Hypothalamus (tissue), 51 donors: ENCODE data around the gene MRGPRF.

Experiments
- DNase-seq, 51 donors: peaks; one replicate each; lab custom pipeline; 2025; lab: John Stamatoyannopoulos, UW

The MRGPRF gene

DNA sequence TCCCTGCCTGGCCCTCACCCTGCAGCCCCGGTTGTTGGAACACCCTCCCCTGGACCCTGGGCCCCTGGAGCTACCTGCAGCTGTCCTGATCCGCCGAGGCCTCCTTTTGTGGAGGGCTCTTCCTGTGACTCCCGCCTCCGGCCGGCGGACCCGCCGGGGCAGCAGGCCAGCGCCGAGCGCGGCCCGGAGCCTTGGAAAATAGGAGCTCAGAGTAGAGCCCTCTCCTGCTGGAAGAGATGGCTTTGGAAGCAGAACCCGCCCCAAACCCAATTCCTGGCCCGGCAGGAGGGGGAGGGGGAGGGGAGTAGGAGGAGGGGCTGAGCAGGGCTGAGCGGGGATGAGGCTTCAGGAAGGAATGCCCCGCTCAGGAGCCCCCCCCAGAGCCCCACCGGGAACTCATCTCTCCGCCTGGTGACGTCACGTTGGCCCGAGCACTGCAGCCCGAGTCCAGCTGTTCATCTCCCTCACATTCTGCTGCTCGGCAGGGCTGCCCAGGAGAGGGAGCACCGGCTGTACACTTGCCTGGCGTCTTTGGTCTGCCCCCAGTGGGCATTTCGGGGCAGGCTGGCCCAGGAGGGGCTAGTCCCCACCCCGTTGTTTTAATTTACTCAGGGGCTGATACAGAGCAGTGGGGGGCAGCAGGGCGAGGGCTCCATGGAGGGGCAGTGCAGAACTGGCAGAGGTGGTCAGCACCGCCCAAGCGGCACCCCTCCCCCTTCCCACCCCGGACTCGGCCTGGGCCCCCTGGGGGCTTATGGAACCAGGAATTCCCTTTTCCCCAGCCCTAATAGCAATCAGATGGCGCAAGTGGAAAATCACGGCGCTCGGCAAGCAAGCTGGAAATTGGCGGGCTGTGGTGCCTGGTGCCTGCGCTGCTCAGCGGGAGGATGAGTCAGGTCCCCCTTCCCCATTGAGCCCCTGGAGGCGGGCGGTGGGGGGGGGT lies at the start of gene MRGPRF:
MRGPRF (minus strand) TSS at position 238 of the 943 bp plus-strand sequence. CDS start 3,345 bp downstream, outside the sequence.
- DNase-seq = peak in 14 of 51 donors; percentile 12 to 64 (median 24)

DNA sequence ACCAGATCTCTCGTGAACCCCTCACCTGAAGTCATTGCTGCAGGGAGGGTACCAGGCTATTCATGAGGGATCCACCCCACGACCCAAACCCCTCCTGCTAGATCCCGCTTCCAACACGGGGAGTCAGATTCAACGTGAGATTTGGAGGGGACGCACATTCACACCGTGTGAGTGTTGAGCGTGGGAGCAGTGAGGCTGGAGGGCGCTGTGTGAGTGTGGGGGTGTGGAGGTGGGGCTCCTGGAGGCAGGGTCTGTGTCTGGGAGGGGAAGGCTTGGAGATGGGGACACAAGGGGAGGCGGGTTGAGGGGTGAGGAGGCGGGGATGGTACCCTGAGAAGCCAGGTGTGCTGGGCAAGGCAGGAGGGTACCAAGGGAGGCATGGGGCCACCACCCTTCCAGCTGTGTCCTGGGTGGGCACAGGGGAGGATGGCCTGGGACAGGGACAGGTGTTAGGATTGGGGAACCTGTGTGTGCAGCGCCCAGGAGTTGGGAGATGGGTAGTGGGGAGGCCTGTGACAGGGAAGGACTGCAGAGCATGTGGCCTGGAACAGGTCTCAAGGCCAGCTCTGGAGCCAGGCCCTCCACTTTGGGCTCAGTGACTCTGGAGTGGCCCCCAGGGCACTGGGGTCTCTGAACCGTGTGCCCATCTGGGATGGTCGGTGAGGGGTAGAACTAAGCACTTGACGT lies 49.3 kb upstream of the MRGPRF start:
- no peak for DNase-seq

GRCh38 chr11:69061713-69062053 lies 48.6 kb upstream of the MRGPRF start:
- DNase-seq = no peak

DNA sequence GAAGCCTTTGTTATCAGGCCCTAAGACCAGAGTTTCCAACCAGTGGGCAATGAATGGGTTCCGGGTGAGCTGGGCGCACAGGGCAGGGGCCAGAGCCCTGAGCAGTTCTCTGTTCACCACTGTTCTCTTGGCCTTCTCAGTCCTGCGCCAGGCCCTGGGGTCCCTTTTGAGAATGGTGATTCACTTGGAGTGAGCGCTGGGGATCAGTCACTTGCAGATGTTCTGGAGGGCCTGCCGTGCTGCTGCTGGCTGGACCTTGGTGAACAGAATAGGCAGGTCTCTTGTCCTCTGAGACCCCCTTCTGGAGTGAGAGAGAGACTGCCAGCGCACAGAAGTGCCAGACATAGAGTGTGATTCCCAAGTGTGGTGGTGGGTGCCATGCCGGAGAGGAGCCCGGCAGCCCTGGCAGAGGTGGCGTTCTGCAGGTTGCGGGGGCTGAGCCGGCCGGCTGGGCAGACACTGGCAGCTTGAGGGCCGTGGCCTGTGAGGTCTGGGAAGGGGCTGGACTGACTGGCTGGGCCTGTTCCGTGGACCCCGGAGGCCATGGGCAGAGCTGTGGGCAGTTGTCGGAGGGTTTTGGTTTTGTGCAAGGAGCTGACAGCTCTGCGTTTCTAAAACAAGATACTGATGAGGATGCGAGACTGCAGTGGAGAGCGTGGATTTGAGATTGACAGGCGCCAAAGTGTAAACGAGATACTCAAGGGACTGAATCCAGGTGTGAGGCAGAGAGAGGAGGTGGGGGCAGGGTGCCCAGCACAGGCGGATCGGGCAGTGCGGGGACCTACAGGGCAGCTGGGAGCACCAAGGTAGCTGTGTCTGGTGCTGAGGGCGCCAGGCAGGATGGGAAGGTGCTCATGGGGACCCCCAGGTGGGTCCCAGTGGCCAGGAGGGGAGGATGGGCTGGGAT lies 48.0 kb upstream of the MRGPRF start:
- no peak for DNase-seq

DNA sequence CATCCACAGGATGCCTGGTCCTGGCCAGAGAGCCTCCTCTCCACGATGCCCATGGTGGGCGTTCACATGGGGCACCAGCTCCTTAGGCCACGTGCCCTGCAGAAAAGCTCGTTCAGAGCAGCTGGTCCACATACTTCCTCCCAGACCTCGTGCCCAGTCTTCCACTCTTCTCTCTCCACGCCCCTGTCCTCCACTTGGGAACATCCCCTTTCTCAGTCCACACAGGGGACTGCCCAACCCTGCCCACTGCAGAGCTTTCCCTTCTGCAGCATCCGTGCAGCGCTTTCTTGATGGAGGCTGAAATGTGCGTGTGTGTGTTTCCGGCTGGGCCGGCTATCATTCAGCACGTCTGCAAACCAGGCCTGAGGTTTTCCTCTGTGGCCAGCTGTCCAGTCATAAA lies 46.9 kb upstream of the MRGPRF start:
- no peak for DNase-seq

DNA sequence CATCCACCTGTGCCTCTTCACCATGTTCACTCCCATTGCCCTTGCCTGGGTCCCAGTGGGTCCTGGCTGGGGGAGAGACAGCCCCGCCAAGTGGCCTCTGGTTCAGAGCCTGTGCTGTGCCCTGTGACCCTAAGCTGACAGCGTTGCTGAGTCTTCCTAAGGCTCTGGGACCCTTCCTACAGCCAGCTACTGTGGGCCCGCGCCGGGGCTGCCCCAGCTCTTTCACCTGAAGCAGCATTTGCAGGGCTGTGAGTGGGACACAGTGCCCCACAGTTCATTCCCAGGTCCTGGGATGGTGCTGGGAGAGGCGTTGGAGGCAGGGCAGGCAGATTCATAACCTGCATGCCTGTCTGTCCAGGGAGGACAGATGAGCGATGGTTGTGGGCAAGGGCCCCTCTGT lies 46.4 kb upstream of the MRGPRF start:
- no peak for DNase-seq

DNA sequence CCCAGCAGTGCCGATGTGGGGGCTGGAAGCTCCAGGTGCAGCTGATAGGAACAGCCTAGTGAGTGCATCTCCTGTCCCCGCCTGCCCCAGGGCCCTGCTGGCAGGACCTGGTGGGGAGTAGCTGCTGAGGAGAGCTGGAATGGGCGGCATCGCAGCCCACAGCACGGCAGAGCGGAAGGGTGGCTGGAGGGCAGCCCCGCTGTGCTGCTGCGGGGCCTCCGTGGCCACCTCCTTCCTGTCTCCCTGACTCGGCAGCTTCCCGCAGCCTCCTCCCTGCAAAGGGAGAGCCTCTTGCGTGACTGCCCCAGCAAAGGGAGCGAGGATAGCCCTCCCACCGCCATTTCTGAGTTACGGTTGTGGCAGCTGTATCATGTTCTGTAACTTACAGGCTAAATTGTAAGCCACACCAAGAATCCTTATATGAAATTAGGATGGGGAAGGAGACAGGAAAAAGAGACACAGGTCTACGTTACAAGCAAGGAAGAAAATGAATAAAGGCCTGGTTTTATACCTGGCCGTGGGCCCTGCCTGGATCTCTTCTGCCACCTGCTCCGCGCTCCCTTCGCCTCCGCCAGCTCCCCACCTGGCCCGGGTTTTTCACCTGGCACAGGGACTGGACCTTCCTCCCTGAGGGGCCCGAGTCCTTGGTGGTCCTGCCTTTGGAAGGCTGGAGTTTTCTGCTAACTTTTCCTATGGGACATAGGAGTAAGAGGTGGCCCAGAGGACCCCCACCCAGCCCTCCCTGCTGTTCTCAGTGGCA lies 45.6 kb upstream of the MRGPRF start:
- DNase-seq = no peak

DNA sequence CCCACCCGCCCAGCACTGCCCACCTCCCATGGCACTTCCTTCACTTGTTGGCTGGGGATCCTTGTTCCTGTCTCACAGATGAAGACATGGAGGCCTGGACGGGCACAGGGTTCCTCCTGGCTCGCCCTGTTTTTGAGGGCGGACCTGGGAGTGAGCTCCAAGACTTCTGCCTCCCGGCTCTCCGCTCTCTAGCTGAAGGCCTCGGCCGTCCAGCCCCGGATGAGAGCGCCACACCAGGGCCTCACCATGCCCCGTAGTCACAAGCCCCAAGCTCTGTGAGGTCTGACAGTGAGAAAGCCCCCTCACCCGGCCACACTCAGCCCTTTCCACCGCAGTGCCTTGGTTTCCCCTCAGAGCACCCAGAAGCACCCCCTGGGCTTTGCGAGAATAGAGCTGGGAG lies 44.8 kb upstream of the MRGPRF start:
- no peak for DNase-seq

GRCh38 chr11:69057236-69057635 lies 44.2 kb upstream of the MRGPRF start:
- DNase-seq = no peak

DNA sequence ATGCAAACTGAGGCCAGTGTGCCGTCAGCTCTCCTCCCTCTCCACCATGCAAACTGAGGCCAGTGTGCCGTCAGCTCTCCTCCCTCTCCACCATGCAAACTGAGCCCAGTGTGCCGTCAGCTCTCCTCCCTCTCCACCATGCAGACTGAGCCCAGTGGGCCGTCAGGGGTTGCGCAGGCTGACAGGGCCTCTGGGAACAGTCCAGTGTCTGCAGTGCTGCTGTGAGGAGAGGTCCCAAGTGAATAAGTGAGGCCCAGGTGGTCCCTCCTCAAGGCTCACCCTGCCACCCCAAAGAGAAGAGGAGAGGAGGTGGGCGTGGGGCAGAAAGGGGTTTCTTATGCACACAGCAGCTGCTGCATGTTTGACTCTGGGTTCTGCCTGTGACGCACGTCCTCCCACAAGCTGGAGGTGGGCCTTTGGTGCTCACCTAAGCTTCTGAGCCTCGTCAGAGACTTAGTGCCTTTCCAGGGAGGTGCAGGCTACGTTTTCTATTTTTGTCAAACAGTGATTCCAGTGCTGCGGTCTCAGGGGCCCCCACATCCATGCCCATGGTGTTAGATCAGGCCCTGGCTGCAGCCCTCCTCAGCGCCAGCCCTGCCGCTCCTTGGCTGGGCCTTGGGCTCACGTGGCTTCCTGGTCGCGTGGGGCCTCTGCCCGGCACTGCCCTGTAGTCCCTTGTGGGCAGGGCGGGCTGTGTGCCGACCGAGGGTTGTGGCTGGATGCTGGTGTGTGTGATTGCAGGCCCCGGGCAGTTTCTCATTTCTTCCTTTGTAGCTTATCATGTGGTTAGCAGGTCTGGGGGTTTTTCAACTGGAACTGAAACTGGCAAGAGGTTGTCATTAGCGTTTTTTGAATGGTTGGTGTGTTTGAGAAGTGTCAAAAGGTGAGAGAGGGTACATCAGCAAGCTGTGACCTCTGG lies 42.8 kb upstream of the MRGPRF start:
- DNase-seq = peak in 40 of 51 donors; percentile 5 to 70 (median 40)

DNA sequence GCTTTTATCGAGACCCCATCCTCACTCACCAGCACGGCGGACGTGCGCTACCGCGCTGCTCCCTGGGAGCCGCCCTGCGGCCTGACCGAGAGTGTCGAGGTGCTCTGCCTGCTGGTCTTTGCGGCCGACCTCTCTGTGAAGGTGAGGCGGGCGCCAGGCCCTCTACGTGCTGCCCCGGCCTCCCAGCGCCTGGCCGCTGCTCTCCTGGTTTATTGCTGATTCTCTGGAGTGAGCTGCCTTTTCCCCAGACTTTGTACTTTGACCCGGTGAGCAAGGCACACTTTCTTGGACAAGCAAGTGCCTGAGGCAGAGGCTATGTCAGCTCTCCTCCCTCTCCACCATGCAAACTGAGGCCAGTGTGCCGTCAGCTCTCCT lies 42.2 kb upstream of the MRGPRF start:
- DNase-seq = no peak

GRCh38 chr11:69054397-69055211 lies 41.6 kb upstream of the MRGPRF start:
- no peak for DNase-seq

GRCh38 chr11:69053546-69054396 lies 40.7 kb upstream of the MRGPRF start:
- no peak for DNase-seq

DNA sequence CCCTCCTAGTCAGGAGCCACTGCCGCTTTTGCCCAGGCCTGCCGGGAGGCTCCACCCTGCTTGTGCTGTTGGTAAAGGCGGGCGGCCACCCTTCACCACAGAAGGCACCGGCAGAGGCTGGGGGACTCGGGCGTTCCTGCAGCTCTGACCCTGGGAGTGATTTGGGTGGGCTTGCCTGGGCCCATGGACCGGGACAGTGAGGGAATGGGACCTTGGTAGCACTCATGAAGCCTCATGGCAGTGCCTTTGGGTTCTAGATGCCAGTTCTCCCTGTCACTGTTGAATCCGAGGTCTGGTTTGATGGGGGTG lies 40.1 kb upstream of the MRGPRF start:
- no peak for DNase-seq

DNA sequence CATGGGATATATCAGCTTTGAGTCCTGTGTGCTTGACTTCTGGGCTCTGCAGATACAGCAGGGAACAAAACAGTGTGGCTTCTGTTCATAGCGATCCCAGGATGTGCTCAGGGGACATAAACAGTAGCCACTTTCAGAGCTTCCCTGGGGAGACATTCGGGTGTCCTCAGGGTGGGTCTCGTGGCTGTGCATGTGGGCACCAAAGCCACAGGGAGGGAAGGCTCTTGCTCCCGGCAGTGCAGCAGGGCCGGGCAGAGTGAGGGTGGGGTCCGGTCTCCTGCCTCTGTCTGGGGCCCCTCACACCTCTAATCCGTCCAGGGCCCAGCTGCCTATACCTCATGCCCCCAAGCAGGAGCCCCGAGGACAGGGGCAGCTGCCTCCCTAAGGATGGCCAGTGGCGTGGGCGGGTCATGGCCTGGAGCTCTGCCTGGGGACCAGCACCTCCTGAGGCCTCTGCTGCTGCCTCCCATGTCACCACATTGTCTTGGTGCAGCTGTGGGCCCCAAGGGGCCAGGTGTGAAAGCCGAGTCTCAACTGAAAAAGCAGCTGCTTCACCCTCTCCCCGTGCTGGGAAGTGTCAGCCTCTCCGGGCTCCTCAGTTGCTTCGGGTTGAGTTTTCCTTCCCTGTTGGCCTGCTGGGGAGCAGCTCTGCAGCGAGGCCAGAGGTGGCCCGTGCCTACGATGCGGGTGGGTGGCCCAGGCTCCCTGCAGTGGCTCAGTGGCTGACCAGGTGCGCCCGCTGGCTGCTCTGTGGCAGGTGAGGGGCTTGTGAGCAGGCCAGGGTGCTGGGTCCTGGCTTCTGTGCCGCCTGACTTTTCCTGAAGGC lies 39.5 kb upstream of the MRGPRF start:
- no peak for DNase-seq
